IMR-90 (cell line): ENCODE data around the gene FAM13B. TPM values are rescaled to one million over a fixed set of nuclear protein-coding genes. Genes with fewer than 3 reads are reported as not detected.

Experiments
- ATAC-seq: fragments of 200-7000 bp; cut with Tn5 transposase; 2 replicates; pipeline ENCODE4 v1.9.1; 2020; ENCODE audit warnings: low read depth, mild to moderate bottlenecking, moderate library complexity
- BruUV-seq: library from RNA; stranded (reverse); fragments of 400-500 nt; replicated peaks from 2 replicates; lab custom pipeline; 2021; lab: Mats Ljungman, UMichigan
- CTCF ChIA-PET: fragments of 300-600 bp; formaldehyde crosslinking; extraction: SDS; loops from one replicate; lab custom pipeline; 2021; ENCODE audit warnings: antibody characterized with exemption; lab: Yijun Ruan, JAX
- POLR2A ChIA-PET: fragments of 300-600 bp; sonication (Branson Sonifier 250); formaldehyde crosslinking; loops from one replicate; lab custom pipeline; 2022; ENCODE audit warnings: antibody characterized with exemption; ENCODE audit not compliant: unreplicated experiment; lab: Charles Lee
- DNase-seq: peaks from one replicate; pipeline ENCODE4 v3.0.0; 2013
- H2AFZ ChIP-seq: replicated peaks from 2 replicates; pipeline ENCODE3; 2013; ENCODE audit warnings: low read length, mild to moderate bottlenecking; ENCODE audit not compliant: poor library complexity
- H2AK5ac ChIP-seq: 2 replicates; pipeline ENCODE4 v1.6.1; 2013; ENCODE audit warnings: low read depth, low read length, inconsistent platforms
- H2AK9ac ChIP-seq: replicated peaks from 2 replicates; pipeline ENCODE3; 2013; ENCODE audit warnings: mild to moderate bottlenecking, low read depth, low read length, moderate library complexity; ENCODE audit not compliant: poor library complexity
- H2BK120ac ChIP-seq: 2 replicates; pipeline ENCODE4 v1.6.1; 2013; ENCODE audit warnings: low read depth, low read length, inconsistent platforms
- H2BK15ac ChIP-seq: 3 replicates; pipeline ENCODE4 v1.6.1; 2013; ENCODE audit warnings: low read depth, low read length, inconsistent platforms
- H2BK20ac ChIP-seq: 2 replicates; pipeline ENCODE4 v1.6.1; 2013; ENCODE audit warnings: low read depth, mild to moderate bottlenecking, inconsistent platforms, low read length, moderate library complexity
- H2BK5ac ChIP-seq: 2 replicates; pipeline ENCODE4 v1.6.1; 2013; ENCODE audit warnings: mild to moderate bottlenecking, low read depth, low read length, inconsistent platforms; ENCODE audit not compliant: poor library complexity, severe bottlenecking
- H3K14ac ChIP-seq: replicated peaks from 2 replicates; pipeline ENCODE4 v1.6.1; 2013; ENCODE audit warnings: low read depth, low read length, inconsistent platforms
- H3K18ac ChIP-seq: 2 replicates; pipeline ENCODE4 v1.6.1; 2013; ENCODE audit warnings: low read depth, low read length, control low read depth
- H3K23ac ChIP-seq: 2 replicates; pipeline ENCODE4 v1.6.1; 2013; ENCODE audit warnings: low read depth, low read length, inconsistent platforms
- H3K27ac ChIP-seq: 2 replicates; pipeline ENCODE4 v1.5.1; 2013; ENCODE audit warnings: mild to moderate bottlenecking, control low read depth, low read length; ENCODE audit not compliant: insufficient read depth
- H3K27me3 ChIP-seq: 2 replicates; pipeline ENCODE4 v1.6.1; 2013; ENCODE audit warnings: low read length; ENCODE audit not compliant: control insufficient read depth, insufficient read depth
- H3K36me3 ChIP-seq: 2 replicates; pipeline ENCODE4 v1.6.1; 2013; ENCODE audit warnings: low read length, mixed read lengths; ENCODE audit not compliant: control insufficient read depth, insufficient read depth
- H3K4ac ChIP-seq: 2 replicates; pipeline ENCODE4 v1.6.1; 2013; ENCODE audit warnings: low read depth, low read length, inconsistent platforms
- H3K4me1 ChIP-seq: 2 replicates; pipeline ENCODE4 v1.6.1; 2013; ENCODE audit warnings: low read length, mixed read lengths; ENCODE audit not compliant: control insufficient read depth, insufficient read depth
- H3K4me2 ChIP-seq: 2 replicates; pipeline ENCODE4 v1.6.1; 2013; ENCODE audit warnings: low read depth, mild to moderate bottlenecking, control low read depth, low read length, moderate library complexity
- H3K4me3 ChIP-seq: 2 replicates; pipeline ENCODE4 v1.5.1; 2013; ENCODE audit warnings: low read depth, mild to moderate bottlenecking, control low read depth, low read length, moderate library complexity; ENCODE audit not compliant: insufficient read depth
- H3K56ac ChIP-seq: 2 replicates; pipeline ENCODE4 v1.6.1; 2013; ENCODE audit warnings: low read length, inconsistent platforms; ENCODE audit not compliant: insufficient read depth; ENCODE audit errors: extremely low read depth
- H3K79me1 ChIP-seq, 2 experiments: 2 replicates each; pipeline ENCODE4 v1.6.1; 2013; ENCODE audit warnings: low read length in 2 of 2, inconsistent platforms in 1 of 2, low read depth in 1 of 2
- H3K9ac ChIP-seq: 2 replicates; pipeline ENCODE4 v1.6.1; 2013; ENCODE audit warnings: low read depth, low read length, control low read depth
- H3K9me1 ChIP-seq: 2 replicates; pipeline ENCODE4 v1.6.1; 2013; ENCODE audit warnings: low read length, inconsistent platforms; ENCODE audit not compliant: insufficient read depth
- H3K9me3 ChIP-seq: 2 replicates; pipeline ENCODE4 v1.6.1; 2013; ENCODE audit warnings: low read length; ENCODE audit not compliant: control insufficient read depth, insufficient read depth
- H4K20me1 ChIP-seq: 2 replicates; pipeline ENCODE4 v1.6.1; 2013; ENCODE audit warnings: low read length, inconsistent platforms; ENCODE audit not compliant: insufficient read depth
- H4K5ac ChIP-seq: 2 replicates; pipeline ENCODE4 v1.6.1; 2013; ENCODE audit warnings: mild to moderate bottlenecking, low read depth, low read length, control low read depth
- H4K8ac ChIP-seq, 2 experiments: 2 replicates each; pipeline ENCODE4 v1.6.1; 2013; ENCODE audit warnings: low read depth in 2 of 2, low read length in 2 of 2, control low read depth in 1 of 2, inconsistent platforms in 1 of 2
- H4K91ac ChIP-seq: 2 replicates; pipeline ENCODE4 v1.6.1; 2013; ENCODE audit warnings: low read depth, low read length, inconsistent platforms; ENCODE audit not compliant: insufficient read depth
- BHLHE40 ChIP-seq: fragments of 150-350 bp; IDR thresholded peaks from 2 replicates; pipeline ENCODE4 v1.6.1; 2016; ENCODE audit warnings: mild to moderate bottlenecking, low read depth, low read length
- CEBPB ChIP-seq: IDR thresholded peaks from 2 replicates; pipeline ENCODE4 v1.6.1; 2012; ENCODE audit warnings: low read depth, low read length, improper control_type of control experiment
- CHD1 ChIP-seq: IDR thresholded peaks from 2 replicates; pipeline ENCODE4 v1.6.1; 2012; ENCODE audit warnings: low read depth, low read length, improper control_type of control experiment
- FOS ChIP-seq: fragments of 150-350 bp; IDR thresholded peaks from 2 replicates; pipeline ENCODE4 v1.6.1; 2016; ENCODE audit warnings: low read depth, low read length
- MAFK ChIP-seq: IDR thresholded peaks from 2 replicates; pipeline ENCODE4 v1.6.1; 2012; ENCODE audit warnings: low read depth, low read length, improper control_type of control experiment
- MAZ ChIP-seq: IDR thresholded peaks from 2 replicates; pipeline ENCODE4 v1.6.1; 2012; ENCODE audit warnings: low read depth, mild to moderate bottlenecking, low read length, improper control_type of control experiment, moderate library complexity, borderline replicate concordance
- MXI1 ChIP-seq: IDR thresholded peaks from 2 replicates; pipeline ENCODE4 v1.6.1; 2012; ENCODE audit warnings: low read depth, mild to moderate bottlenecking, low read length, moderate library complexity, borderline replicate concordance
- NFE2L2 ChIP-seq: fragments of 150-350 bp; IDR thresholded peaks from 2 replicates; pipeline ENCODE4 v1.6.1; 2016; ENCODE audit warnings: low read depth, mild to moderate bottlenecking, low read length
- POLR2A ChIP-seq: IDR thresholded peaks from 2 replicates; pipeline ENCODE4 v1.6.1; 2012; ENCODE audit warnings: mild to moderate bottlenecking, low read depth, low read length
- RAD21 ChIP-seq: IDR thresholded peaks from 2 replicates; pipeline ENCODE4 v1.6.1; 2012; ENCODE audit warnings: low read length, improper control_type of control experiment
- RCOR1 ChIP-seq: IDR thresholded peaks from 2 replicates; pipeline ENCODE4 v1.6.1; 2012; ENCODE audit warnings: mild to moderate bottlenecking, low read length, improper control_type of control experiment; ENCODE audit not compliant: insufficient replicate concordance
- RFX5 ChIP-seq: IDR thresholded peaks from 2 replicates; pipeline ENCODE4 v1.8.0; 2012; ENCODE audit warnings: low read depth, mild to moderate bottlenecking, low read length, moderate library complexity
- SMC3 ChIP-seq: fragments of 150-350 bp; IDR thresholded peaks from 2 replicates; pipeline ENCODE4 v1.6.1; 2016; ENCODE audit warnings: low read depth, mild to moderate bottlenecking, antibody characterized with exemption, low read length, moderate library complexity
- WGBS, 2 experiments: methylation state at CpG; one replicate each; pipeline versions ENCODE4 v1.1.5 to v1.1.7; 2013; ENCODE audit warnings: missing lambda C conversion rate in 2 of 2; ENCODE audit not compliant: insufficient read length in 1 of 2; ENCODE audit errors: extremely low coverage in 2 of 2; 5-methylcytosine and 5-hydroxymethylcytosine counted together
- dilution Hi-C: fragments of 300-500 bp; cut with HindIII; formaldehyde crosslinking; loops from one replicate; pipeline ENCODE4 v1.14.3; 2018; ENCODE audit warnings: low sequenced_read_pairs; ENCODE audit not compliant: unreplicated experiment
- in situ Hi-C: fragments of 300-500 bp; cut with MboI; formaldehyde crosslinking; loops from 3 replicates; pipeline ENCODE4 v1.14.3; 2019; ENCODE audit warnings: low sequenced_read_pairs, inconsistent platforms, mixed read lengths
- intact Hi-C: fragments of 100-400 bp; cut with micrococcal nuclease; formaldehyde crosslinking; loops from 2 replicates; pipeline ENCODE4 v1.10.0; 2022
- polyA plus RNA-seq, 3 experiments: library from polyadenylated mRNA; depleted of rRNA; stranded (reverse); fragments of >200 nt; gene quantifications; 2 replicates each; pipeline ENCODE4 v1.2.3, GENCODE V29; 2012; ENCODE audit warnings: low replicate concordance in 1 of 3
- total RNA-seq: library from RNA; depleted of rRNA; stranded (reverse); fragments of >200 nt; gene quantifications from 2 replicates; pipeline ENCODE4 v1.2.3, GENCODE V29; 2012
- TF ChIP-seq, protein P1 (sequence below): conservative IDR thresholded peaks from 2 replicates; pipeline ENCODE4 v1.5.1; 2012; ENCODE audit warnings: mild to moderate bottlenecking, low read depth, low read length, improper control_type of control experiment
- TF ChIP-seq, protein P2 (sequence below): fragments of 150-350 bp; IDR thresholded peaks from 2 replicates; pipeline ENCODE4 v1.6.1; 2017; ENCODE audit warnings: mild to moderate bottlenecking, antibody characterized with exemption, low read length, low read depth

Gene FAM13B
- total and polyA plus RNA-seq, 2 of the 4 experiments (the other 2 are of a cell fraction): 14.6 to 15.1 TPM

DNA sequence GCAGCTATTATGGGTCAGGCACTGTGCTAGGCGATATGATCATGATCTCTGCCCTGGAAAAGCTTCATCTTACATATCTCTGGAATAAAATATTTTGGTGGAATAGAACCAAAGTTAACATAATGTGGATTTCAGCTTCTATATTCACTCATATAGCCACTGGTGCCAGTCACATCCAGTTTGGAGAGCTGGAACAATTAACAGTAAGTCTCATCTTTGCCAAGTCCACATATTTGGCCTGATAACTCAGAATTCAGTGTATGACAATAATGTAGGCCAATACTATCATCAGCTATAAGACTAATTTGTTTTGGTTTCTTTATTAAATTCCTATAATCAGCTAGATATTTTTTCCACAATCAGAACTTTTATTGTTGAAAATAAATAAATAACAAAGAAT, 5.9 kb upstream of the FAM13B start:
- CTCF ChIA-PET: interaction anchor here (0.6 to 2.5 kb wide), 3 partner anchors 30 to 95 kb away, joined by 3 to 6 read pairs (median 3); no protein-coding TSS in a partner anchor
- WGBS, 2 experiments: no CpG with 5 or more reads among the region's 1 CpG
- H3K4me3 ChIP-seq: no peak overlapping the region
- dilution Hi-C loops: no loop called here
- no peak overlapping the region for H2AFZ ChIP-seq
- H2AK5ac ChIP-seq: no peak overlapping the region
- H2BK120ac ChIP-seq: no peak overlapping the region
- no peaks in the 10 kb centered on the region for H3K9me3 ChIP-seq
- POLR2A ChIA-PET: no interaction called here
- H3K9ac ChIP-seq: no peak overlapping the region
- in situ Hi-C loops: loop anchor here (10.0 to 25.0 kb wide), 2 partner anchors 98 to 284 kb away; partner anchors contain the start of genes HNRNPA0 and NME5
- H2AK9ac ChIP-seq: no peak overlapping the region
- no peaks in the 10 kb centered on the region; the same call in 1 of the 2 replicates for H3K4me1 ChIP-seq
- no peak overlapping the region for H3K4ac ChIP-seq
- no peak overlapping the region for H3K56ac ChIP-seq
- H3K36me3 ChIP-seq: no peaks in the 10 kb centered on the region
- TF ChIP-seq CEBPB: no peak
- no peak for TF ChIP-seq FOS
- TF ChIP-seq RCOR1: no peak
- no peak for TF ChIP-seq SMC3
- no peak for TF ChIP-seq RAD21
- no peak for TF ChIP-seq MXI1
- TF ChIP-seq, protein P1, sequence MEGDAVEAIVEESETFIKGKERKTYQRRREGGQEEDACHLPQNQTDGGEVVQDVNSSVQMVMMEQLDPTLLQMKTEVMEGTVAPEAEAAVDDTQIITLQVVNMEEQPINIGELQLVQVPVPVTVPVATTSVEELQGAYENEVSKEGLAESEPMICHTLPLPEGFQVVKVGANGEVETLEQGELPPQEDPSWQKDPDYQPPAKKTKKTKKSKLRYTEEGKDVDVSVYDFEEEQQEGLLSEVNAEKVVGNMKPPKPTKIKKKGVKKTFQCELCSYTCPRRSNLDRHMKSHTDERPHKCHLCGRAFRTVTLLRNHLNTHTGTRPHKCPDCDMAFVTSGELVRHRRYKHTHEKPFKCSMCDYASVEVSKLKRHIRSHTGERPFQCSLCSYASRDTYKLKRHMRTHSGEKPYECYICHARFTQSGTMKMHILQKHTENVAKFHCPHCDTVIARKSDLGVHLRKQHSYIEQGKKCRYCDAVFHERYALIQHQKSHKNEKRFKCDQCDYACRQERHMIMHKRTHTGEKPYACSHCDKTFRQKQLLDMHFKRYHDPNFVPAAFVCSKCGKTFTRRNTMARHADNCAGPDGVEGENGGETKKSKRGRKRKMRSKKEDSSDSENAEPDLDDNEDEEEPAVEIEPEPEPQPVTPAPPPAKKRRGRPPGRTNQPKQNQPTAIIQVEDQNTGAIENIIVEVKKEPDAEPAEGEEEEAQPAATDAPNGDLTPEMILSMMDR: no peak
- no peak for TF ChIP-seq POLR2A
- no peak for TF ChIP-seq MAZ
- TF ChIP-seq BHLHE40: no peak
- no peak for TF ChIP-seq MAFK
- no peak for TF ChIP-seq RFX5
- no peak for TF ChIP-seq CHD1
- TF ChIP-seq, protein P2, sequence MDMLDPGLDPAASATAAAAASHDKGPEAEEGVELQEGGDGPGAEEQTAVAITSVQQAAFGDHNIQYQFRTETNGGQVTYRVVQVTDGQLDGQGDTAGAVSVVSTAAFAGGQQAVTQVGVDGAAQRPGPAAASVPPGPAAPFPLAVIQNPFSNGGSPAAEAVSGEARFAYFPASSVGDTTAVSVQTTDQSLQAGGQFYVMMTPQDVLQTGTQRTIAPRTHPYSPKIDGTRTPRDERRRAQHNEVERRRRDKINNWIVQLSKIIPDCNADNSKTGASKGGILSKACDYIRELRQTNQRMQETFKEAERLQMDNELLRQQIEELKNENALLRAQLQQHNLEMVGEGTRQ: no peak
- TF ChIP-seq NFE2L2: no peak
- no peak for DNase-seq
- ATAC-seq: no peak
- H3K14ac ChIP-seq: no peak overlapping the region
- H3K79me1 ChIP-seq: peaks cover 0 to 2% of the 10 kb centered on the region in 2 experiments; a peak in 2 of 4 replicates
- H3K27me3 ChIP-seq: no peaks in the 10 kb centered on the region
- no peak overlapping the region for H3K18ac ChIP-seq
- H3K9me1 ChIP-seq: no peaks in the 10 kb centered on the region
- no peak overlapping the region for H3K23ac ChIP-seq
- H3K4me2 ChIP-seq: no peak overlapping the region
- no peak overlapping the region for H4K8ac ChIP-seq
- no peak overlapping the region for H4K5ac ChIP-seq
- BruUV-seq: no TSS peak
- H4K20me1 ChIP-seq: no peaks in the 10 kb centered on the region
- H2BK20ac ChIP-seq: no peak overlapping the region
- no peak overlapping the region for H2BK5ac ChIP-seq
- intact Hi-C loops: no loop called here
- H2BK15ac ChIP-seq: no peak overlapping the region
- H3K27ac ChIP-seq: no peak overlapping the region
- no peak overlapping the region for H4K91ac ChIP-seq
